Esophagus muscularis mucosa (tissue), 4 donors: ENCODE data around the gene LOXL3. TPM values are rescaled to one million over a fixed set of nuclear protein-coding genes. Genes with fewer than 3 reads are reported as not detected.

ENCODE experiments used
- DNase-seq: peaks from one replicate; pipeline ENCODE4 v3.0.0-alpha.2; 2017; ENCODE audit errors: extremely low spot score
- H3K27ac ChIP-seq, 4 donors: fragments of 200-600 bp; sonication (generic); replicated peaks in 1 of 4; 1 replicate in 3 of 4; 2 replicates in 1 of 4; pipeline ENCODE4 v1.5.1; 2016 to 2019; ENCODE audit warnings: mild to moderate bottlenecking in 1 of 4
- H3K27me3 ChIP-seq, 4 donors: fragments of 200-600 bp; sonication (generic); one replicate each; pipeline versions ENCODE4 v1.5.1 to v1.6.0; 2016 to 2019
- H3K36me3 ChIP-seq, 4 donors: fragments of 200-600 bp; sonication (generic); one replicate each; pipeline ENCODE4 v1.5.1; 2016 to 2019
- H3K4me1 ChIP-seq, 4 donors: fragments of 200-600 bp; sonication (generic); one replicate each; pipeline ENCODE4 v1.5.1; 2016 to 2019
- H3K4me3 ChIP-seq, 4 donors: fragments of 200-600 bp; sonication (generic); 1 replicate in 2 of 4; 2 replicates in 2 of 4; pipeline ENCODE4 v1.5.1; 2016 to 2019; ENCODE audit warnings: mild to moderate bottlenecking in 4 of 4, moderate library complexity in 1 of 4
- H3K9me3 ChIP-seq, 4 donors: fragments of 200-600 bp; sonication (generic); 1 replicate in 3 of 4; 2 replicates in 1 of 4; pipeline ENCODE4 v1.5.1; 2016 to 2019
- CTCF ChIP-seq, 3 experiments: fragments of 200-600 bp in 2 of 3; fragments of 450-650 bp in 1 of 3; sonication (generic) in 2 of 3; IDR thresholded peaks; one replicate each; pipeline ENCODE4 v1.5.1; 2017 to 2019; ENCODE audit warnings: antibody characterized with exemption in 3 of 3, mild to moderate bottlenecking in 2 of 3, moderate library complexity in 1 of 3
- EP300 ChIP-seq: sonication (generic); formaldehyde crosslinking; IDR thresholded peaks from one replicate; pipeline ENCODE4 v1.6.1; 2017; ENCODE audit warnings: antibody characterized with exemption
- POLR2A ChIP-seq: fragments of 450-650 bp; IDR thresholded peaks from one replicate; pipeline ENCODE4 v1.6.1; 2017; ENCODE audit warnings: antibody characterized with exemption, moderate library complexity, mild to moderate bottlenecking, low read depth
- POLR2AphosphoS5 ChIP-seq, 2 donors: sonication (generic); formaldehyde crosslinking; IDR thresholded peaks; one replicate each; pipeline ENCODE4 v1.6.1; 2017; ENCODE audit warnings: antibody characterized with exemption in 2 of 2
- WGBS: methylation state at CpG from one replicate; pipeline ENCODE4 v1.1.5; 2018; 5-methylcytosine and 5-hydroxymethylcytosine counted together
- intact Hi-C: fragments of 100-400 bp; cut with DNase I; formaldehyde crosslinking; loops from one replicate; pipeline ENCODE4 v1.15.1; 2023
- total RNA-seq, 4 donors: library from RNA; depleted of rRNA; stranded (reverse); fragments of >200 nt; gene quantifications; one replicate each; pipeline versions ENCODE4 v1.1.0 to v1.2.1, GENCODE V29; 2016

The LOXL3 gene
- total RNA-seq, 4 donors from 2014 or later = 7.1 to 8.6 (median 7.7) TPM

GRCh38 chr2:74525717-74526648 is 27.8 kb downstream of the LOXL3 start, which contains the start of gene DQX1:
TSS of gene DQX1 (minus strand) at chr2:74526231. CDS start at chr2:74525729, 502 bp downstream.
- Histone ChIP-seq H3K9me3 (no peaks in the 10 kb centered on the region), H3K4me3 (no peak within 1 kb of the TSS), H3K36me3 (peaks cover 24 to 34% (median 30%) of the 10 kb centered on the region in 4 donors), H3K4me1 (peaks cover 18 to 30% (median 24%) of the 10 kb centered on the region in 4 donors), H3K27me3 (peaks cover 0 to 6% (median 0%) of the 10 kb centered on the region in 4 donors), H3K27ac (no peak within 1 kb of the TSS)
- no peak for DNase-seq
- intact Hi-C loops = loop anchor here (5.0 kb wide), 2 partner anchors 39 to 61 kb away; no protein-coding TSS in a partner anchor
- no peak for TF ChIP-seq POLR2A
- no peak for TF ChIP-seq POLR2AphosphoS5 (IDR thresholded peaks at IDR 0.05)
- TF ChIP-seq EP300 = no peak
- no peak for TF ChIP-seq CTCF (IDR thresholded peaks at IDR 0.05)
- WGBS = 84% methylated on average over 11 of the region's 11 CpGs

DNA sequence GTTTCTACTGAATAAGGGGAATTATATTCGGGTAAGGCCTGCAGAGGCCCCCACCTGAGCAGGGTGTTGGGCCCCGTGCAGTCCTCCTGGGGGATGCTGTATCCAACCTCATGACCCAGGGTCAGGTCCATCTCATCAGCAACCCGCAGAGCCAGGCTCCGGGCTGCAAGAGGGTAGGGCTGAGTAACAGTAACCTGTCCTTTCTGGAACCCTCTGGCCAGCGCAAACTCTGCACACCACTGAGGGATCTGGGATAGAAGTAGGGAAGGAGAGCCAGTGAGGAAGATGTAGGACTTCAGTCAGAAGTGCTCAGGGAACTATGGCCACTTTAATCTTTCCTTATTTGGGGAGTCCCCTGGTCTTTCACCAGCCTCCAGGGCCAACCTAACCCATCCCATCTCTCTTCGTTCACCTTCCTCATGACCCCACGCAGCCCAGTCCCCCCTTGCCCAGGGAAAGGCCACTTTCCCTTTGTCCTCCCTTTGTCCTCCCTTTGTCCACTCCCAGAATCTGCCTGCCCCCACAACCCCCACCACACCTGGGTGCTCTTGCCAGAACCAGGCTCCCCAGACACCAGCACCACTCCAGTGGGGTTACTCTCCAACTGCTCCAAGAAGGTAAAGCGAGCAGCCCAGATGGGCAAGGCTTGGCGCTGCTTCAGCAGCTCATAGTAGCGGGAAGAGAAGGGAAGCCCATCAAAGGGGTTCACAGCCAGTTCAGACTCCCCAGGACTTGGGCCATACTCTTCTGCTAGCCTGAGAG is 28.6 kb downstream of the LOXL3 start:
- WGBS = 90% methylated on average over 10 of the region's 10 CpGs

DNA sequence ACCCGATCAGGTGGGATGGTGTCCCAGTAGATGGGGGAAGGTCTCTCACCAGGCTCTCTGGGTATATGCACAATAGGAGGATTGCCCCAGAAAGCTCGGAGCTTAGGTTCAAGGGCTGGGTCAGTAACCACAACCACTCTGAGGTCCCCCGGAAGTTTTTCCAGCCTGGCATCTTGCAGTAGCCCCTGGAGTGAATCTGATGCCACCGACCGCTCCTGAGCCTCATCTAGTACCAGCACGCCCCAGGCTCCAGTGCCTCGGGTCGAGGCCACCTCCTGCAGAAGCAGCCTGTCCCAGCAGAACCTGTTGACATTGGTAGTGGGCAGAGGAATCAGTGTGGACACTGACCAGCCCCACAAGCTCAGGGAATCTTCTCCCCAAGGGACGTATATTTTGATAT is 29.7 kb downstream of the LOXL3 start:
- no peak overlapping the region for H3K27ac ChIP-seq
- no peak for TF ChIP-seq EP300
- TF ChIP-seq CTCF (IDR thresholded peaks at IDR 0.05) = no peak
- TF ChIP-seq POLR2AphosphoS5 (IDR thresholded peaks at IDR 0.05) = no peak
- TF ChIP-seq POLR2A = no peak
- peaks cover 0 to 26% (median 4%) of the 10 kb centered on the region in 4 donors for H3K27me3 ChIP-seq
- intact Hi-C loops = no loop called here
- H3K36me3 ChIP-seq = peaks cover 24 to 34% (median 30%) of the 10 kb centered on the region in 4 donors
- H3K9me3 ChIP-seq = no peaks in the 10 kb centered on the region
- no peak for DNase-seq
- no peak overlapping the region for H3K4me3 ChIP-seq
- 88% methylated on average over 6 of the region's 9 CpGs for WGBS
- H3K4me1 ChIP-seq = peaks cover 14 to 20% (median 15%) of the 10 kb centered on the region in 4 donors

More for the DNA sequence above, 28.6 kb downstream of the LOXL3 start:
- Histone ChIP-seq H3K36me3 (peaks cover 24 to 34% (median 30%) of the 10 kb centered on the region in 4 donors), H3K27me3 (peaks cover 0 to 15% (median 0%) of the 10 kb centered on the region in 4 donors), H3K9me3 (no peaks in the 10 kb centered on the region), H3K4me3 (no peak overlapping the region), H3K27ac (no peak overlapping the region), H3K4me1 (peaks cover 14 to 22% (median 16%) of the 10 kb centered on the region in 4 donors)
- intact Hi-C loops = loop anchor here (5.0 kb wide), 2 partner anchors 38 to 62 kb away; no protein-coding TSS in a partner anchor
- no peak for TF ChIP-seq CTCF (IDR thresholded peaks at IDR 0.05)
- TF ChIP-seq EP300 = no peak
- no peak for TF ChIP-seq POLR2AphosphoS5 (IDR thresholded peaks at IDR 0.05)
- no peak for TF ChIP-seq POLR2A
- no peak for DNase-seq

GRCh38 chr2:74522516-74522915 is 31.2 kb downstream of the LOXL3 start:
- WGBS = 81% methylated on average over 3 of the region's 3 CpGs
- Histone ChIP-seq H3K36me3 (peaks cover 16 to 26% (median 22%) of the 10 kb centered on the region in 4 donors), H3K27ac (no peak overlapping the region), H3K27me3 (peaks cover 0 to 41% (median 13%) of the 10 kb centered on the region in 4 donors), H3K9me3 (no peaks in the 10 kb centered on the region), H3K4me3 (no peak overlapping the region), H3K4me1 (peaks cover 0 to 5% (median 1%) of the 10 kb centered on the region in 4 donors)
- intact Hi-C loops = no loop called here
- TF ChIP-seq CTCF (IDR thresholded peaks at IDR 0.05) (no peak), POLR2A (no peak), POLR2AphosphoS5 (IDR thresholded peaks at IDR 0.05) (no peak), EP300 (no peak)
- DNase-seq = no peak
